NCI-H1092 treated with DMSO at 0.1 percent for 48 hours (cell line): ENCODE data around the gene HOMER2.
"Not testable (repeated sequence)": the region's sequence is repeated elsewhere in the genome, so short reads cannot be mapped to it uniquely, and the experiment has no call there.

Experiments
- DNase-seq: peaks from one replicate; lab custom pipeline; 2025; lab: John Stamatoyannopoulos, UW

Gene HOMER2

DNA sequence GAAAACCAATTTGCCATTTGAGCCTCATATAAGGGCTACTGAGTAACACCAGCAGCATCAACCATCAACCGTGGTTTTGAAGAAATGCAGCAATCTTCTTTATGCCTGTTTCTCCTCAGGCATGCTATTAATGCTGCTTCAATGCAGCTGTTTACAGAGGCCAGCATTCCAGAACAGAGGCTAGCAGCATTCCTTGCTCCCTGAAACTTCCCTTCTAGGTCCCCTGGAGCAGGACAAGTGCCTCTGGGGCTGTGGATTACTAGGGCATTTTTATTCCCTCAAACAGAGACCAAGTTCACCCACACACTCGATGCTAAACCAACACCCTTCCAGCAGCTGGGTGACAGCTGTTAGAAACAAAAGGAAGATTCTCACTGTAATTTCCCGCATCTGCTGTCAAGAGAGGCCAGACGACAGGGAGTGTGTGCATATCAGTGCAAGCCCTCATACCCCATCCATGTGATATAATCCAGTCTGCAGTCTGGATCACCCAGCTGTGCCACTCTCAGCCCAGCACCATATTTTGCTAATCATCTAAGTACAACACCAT lies 57.5 kb downstream of the HOMER2 start:
- no peak for DNase-seq

GRCh38 chr15:82893473-82893872 lies 59.0 kb downstream of the HOMER2 start:
- DNase-seq = not testable (repeated sequence)

GRCh38 chr15:82892573-82892972 lies 59.9 kb downstream of the HOMER2 start:
- no peak for DNase-seq

DNA sequence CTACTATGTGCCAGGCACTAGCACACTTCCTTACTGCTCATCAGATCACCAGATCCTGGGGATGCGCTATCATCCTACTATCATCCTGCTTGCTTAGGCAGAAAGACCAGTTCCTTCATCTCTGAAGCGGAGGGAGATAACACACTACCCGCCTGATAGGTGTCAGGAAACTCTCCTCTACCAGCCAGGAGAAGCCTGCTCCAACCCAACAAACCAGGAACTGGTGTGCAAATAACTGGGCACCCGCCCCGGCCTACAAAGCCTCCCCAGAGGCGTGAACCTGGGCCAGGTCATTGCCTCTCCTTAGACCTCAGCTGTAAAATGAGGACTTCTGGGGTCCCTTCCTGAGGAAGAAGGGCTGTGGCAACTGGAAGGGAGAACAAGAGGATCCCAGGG lies 61.5 kb downstream of the HOMER2 start:
- DNase-seq = no peak

DNA sequence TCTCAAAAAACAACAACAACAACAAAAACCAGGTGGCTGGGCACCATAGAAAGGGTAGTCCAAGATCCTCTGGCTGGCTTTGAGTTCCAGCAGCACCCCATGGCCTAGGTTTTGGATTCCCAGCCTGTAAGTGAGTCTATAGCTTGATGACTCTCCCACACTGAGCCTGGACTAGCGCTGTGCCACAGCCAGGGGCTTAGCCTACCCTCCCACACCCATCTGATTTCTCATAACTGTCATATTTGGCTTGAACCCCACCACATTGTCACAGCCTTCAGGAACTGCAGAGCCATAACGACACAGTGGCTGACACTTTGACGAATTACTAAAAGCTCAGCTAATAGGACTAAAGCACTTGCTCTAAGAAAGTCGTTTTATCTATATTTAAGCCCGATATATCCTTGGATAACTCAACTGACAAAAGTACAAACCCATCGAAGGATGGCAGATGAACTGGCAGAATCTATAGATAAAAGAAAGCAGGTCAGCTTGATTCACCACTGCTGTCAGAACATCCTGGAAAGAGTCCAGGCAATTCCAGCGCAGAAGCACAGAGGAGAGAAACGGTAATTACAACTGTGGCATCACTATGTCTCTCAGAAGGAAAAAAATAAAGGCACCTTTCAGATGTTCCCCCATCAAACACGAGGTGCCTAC lies 62.1 kb downstream of the HOMER2 start:
- no peak for DNase-seq

GRCh38 chr15:82882273-82882928 lies 70.1 kb downstream of the HOMER2 start:
- DNase-seq = no peak

- DNase-seq = no peak
Measured at GRCh38 chr15:82881747-82882146, 70.8 kb downstream of the HOMER2 start.

DNA sequence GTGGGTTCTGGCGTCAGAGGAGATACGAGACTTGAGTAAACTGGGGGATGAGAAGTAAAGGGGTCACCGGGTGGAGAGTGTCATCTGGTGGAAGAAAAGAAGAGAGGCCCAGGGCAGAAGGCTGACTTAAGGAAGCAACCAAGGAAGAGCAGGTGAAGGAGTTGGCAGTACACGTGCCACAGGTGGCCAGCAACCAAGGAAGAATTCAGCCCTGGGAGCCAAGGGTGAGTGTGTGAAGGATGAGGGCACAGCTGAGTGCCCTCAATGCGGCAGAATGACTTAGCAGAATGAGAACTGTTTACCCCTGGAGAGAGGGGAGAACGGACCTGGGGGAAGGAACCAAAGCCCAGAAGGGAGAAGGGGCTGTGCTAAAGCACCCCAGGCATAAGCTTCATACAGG lies 71.8 kb downstream of the HOMER2 start:
- no peak for DNase-seq

DNA sequence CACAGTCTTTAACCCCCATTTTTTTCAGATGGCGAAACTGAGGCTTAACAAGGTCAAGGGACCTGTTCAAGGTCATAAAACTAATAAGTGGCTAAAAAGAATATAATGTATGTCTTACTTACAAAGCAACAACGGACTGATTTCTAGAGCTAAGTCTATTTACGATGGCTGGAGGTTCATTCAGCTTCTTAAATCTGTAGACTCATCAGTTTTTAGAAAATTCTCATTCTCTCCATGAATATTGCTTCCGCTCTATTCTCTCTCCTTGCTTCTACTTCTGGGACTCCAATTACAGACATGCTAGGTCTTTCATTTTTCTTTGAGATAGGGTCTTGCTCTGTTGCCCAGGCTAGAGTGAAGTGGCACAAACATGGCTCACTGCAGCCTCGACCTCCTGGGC lies 74.2 kb downstream of the HOMER2 start:
- DNase-seq = no peak

DNA sequence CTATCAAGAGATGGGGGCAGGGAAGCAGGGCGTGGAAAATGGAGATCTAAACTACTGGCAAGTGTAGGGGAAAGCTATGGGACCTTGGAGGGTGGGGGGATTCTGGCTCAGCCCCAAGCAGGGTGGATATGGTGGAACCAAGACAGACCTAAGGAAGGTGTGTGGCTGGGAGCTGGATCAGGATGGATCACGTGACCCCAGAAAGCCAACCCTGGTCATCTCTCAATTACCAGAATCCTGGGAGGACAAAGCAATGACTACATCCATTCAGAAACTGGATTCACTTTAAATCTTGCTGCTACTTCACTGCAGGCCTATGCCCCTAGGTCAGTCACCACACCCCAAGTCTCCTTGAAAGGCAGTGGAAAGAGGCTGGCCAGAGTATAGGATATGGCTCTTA lies 74.7 kb downstream of the HOMER2 start:
- no peak for DNase-seq

DNA sequence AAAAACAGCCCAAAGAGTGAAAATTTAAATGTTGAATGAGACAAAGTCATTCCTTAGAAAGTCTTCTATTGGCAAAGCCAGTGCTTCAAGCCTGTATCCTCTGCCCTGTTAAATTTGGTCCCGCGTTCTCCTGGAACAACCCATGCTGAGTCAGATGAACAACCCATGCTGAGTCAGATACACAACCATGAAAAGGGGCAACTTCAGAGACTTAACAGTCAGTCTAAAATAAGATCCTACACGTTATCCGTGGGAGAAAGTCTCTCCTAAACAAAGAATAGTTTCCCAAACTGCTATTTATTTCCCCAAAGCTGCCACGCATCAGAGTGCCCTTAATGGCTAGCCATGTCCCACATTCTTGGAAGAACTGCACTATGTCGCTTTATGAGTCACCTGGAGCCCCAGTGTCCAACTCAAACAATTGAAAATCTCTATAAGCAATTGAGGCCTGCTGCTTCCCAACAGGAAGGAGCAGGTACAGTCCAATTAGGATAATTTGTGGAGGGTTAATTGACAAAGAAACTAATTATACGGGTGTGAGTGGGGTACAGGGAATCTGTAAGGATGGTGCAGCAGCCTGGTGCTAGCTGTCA lies 77.0 kb downstream of the HOMER2 start:
- DNase-seq = no peak

GRCh38 chr15:82874961-82875360 lies 77.6 kb downstream of the HOMER2 start:
- no peak for DNase-seq

DNA sequence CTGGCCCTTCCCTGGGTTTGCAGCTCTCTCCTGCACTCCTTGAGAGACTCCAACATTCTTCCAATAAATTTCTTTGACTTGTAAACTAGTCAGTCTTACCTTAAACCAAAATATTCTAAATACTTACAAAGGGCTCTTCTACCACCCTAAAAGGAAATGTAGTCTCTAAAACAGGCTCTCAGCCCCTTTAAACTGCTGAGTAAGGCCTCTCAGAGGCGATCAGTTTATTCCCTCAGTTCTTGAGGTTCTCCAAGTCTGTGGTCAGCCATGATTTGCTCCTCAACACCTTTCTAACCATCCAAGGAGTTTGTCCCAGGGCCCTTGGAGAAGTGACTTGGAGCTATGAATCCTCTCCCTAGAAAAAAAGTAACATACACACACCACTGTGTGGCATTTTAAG lies 78.3 kb downstream of the HOMER2 start:
- DNase-seq = no peak

DNA sequence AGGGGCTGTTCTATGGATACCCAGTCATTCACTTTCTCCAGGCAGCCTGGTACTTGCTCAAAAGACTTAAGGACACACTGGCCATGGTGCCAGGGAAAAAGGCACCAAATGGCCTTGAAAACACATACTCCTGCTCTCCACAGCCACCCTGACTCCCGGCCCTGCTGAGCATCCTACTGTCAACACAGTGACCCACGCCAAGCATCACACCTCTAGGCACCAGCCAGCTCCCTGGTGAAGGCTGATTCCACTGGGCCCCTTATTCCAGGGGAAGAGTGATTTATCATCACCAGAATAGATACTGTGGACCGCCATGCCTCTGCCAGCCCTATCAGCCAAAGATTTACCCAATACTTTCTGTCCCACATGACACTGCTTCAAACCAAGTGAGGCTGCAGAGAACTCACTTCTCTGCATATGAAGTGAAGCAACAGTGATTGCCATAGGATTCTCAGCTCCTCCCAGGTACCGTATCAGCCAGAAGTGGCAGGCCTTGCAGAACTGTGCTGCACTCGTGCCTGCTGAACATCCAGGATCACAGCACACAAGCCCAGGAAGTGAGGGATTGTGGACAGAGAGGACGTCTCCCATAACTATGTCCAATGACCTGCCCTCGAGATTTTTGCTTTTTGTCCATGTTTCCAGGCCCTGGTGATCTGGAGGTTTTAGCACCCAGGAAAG lies 79.4 kb downstream of the HOMER2 start:
- DNase-seq = no peak

DNA sequence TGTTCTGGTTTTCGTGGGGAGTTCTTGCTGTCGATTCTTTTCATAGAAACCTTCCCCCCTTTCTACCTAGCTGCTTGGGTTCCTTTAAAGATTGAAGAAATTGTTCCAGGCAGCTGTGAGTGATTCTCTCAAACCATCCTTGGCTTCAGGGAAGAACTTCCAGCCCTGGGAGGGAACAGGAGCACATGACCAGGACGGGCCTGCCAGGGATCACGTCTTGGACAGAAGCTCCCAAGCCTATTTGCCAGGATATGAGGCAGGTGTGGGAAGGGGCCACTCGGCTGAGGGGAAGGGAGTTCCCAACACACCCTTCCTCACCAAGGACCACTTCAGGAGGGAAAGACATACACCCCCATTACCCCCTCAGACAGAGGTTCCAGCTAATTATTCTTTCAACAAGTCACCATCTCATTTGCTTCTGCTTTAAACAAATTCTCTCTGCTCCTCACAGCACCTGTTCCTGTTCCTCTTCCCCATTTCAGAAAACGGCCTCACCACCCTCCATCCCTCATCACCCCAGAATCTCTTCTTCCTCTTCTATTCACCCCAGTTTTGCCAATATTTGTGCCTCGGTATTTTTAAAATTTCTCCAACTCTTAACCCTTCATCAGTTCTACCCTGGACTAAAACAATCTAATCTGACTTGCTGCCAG lies 80.6 kb downstream of the HOMER2 start:
- DNase-seq = no peak

GRCh38 chr15:82871358-82871757 lies 81.2 kb downstream of the HOMER2 start:
- no peak for DNase-seq

- DNase-seq = no peak
Measured at GRCh38 chr15:82870727-82871320, 81.7 kb downstream of the HOMER2 start.

- DNase-seq = not testable (repeated sequence)
Measured at GRCh38 chr15:82865981-82866380, 86.5 kb downstream of the HOMER2 start.

DNA sequence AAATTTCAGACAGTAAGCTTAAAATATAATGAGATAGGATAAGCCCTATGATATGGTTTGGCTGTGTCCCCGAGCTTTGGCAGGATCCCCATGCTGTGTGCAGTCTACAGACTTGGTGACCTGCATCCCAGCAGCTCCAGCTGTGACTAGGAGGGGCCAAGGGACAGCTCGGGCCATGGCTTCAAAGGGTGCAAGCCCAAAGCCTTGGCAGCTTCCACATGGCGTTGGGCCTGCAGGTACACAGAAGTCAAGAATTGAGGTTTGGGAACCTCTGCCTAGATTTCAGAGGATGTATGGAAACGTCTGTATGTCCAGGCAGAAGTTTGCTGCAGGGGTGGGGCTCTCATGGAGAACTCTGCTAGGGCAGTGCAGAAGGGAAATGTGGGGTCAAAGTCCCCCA lies 86.9 kb downstream of the HOMER2 start:
- DNase-seq = not testable (repeated sequence)

- DNase-seq = no peak
Measured at GRCh38 chr15:82864967-82865366, 87.6 kb downstream of the HOMER2 start.

DNA sequence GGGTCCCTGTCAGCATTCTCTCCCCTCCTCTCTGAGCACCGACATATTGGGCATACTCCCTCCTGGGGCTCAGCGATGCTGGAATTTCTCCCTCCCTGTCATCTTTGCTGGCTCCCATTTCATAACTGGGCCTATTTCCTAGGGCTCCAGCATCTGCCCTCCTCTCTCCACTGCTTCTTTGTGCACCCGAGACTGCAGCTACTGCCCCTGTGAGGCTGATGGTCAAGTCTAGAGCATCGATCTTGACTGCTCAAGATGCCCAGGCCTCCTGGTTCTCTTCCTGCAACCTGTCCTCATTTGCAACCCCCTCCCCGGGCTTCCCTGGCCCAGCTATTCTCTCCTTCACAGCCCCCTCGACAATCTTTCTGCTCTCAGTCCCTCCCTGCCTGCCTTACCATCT lies 89.6 kb downstream of the HOMER2 start:
- DNase-seq = no peak

DNA sequence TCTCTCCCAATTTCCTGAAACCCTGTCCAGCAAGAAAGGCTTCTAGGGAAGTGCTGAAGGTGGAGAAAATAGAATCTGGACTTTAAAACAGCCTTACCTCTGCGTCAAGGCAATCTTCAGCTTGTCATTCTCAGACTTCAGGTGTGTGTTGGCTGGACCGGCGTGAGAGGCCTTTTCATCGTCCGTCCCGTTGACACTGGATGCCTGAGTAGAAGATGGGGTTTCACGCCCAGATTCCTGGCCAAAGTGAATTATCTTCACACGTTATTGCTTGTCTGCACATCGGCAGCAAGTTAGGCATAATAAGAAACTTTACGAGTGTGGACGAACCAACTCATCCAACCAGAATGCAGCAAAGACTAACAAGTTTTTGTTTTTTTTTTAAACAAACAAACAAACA lies 93.6 kb downstream of the HOMER2 start:
- no peak for DNase-seq
